ENCODE results near the gene ETV1. TPM values are rescaled to one million over a fixed set of nuclear protein-coding genes. Genes with fewer than 3 reads are reported as not detected.

Gene ETV1
- total and polyA plus RNA-seq, 9 of the 15 experiments (the other 6 are each of a cell fraction or from before 2014, with no cell fraction given) = 7.2 to 27.4 (median 14.0) TPM

GRCh38 chr7:13952921-13953320 is 36.5 kb downstream of the ETV1 start (continued):
- TF ChIP-seq TAF1 (IDR thresholded peaks at IDR 0.05; ENCODE audit: control insufficient read depth, extremely low read depth, insufficient read depth, low read length, severe bottlenecking) = no peak
- no peak for TF ChIP-seq XRCC3 (IDR thresholded peaks at IDR 0.05)
- TF ChIP-seq CCNT2 (IDR thresholded peaks at IDR 0.05; ENCODE audit: borderline replicate concordance, extremely low read depth, insufficient read length, low read depth, low read length) = no peak
- no peak for TF ChIP-seq NFIX (CRISPR knock-in tag; IDR thresholded peaks at IDR 0.05; ENCODE audit: low read depth)
- no peak for TF ChIP-seq NFATC3 (IDR thresholded peaks at IDR 0.05)
- no peak for TF ChIP-seq DMBX1 (CRISPR knock-in tag; IDR thresholded peaks at IDR 0.05; ENCODE audit: borderline replicate concordance)

- CTCF ChIA-PET (ENCODE audit: low intra/inter-chr PET ratio) = no interaction called here
- H3K4me3 ChIP-seq = no peak overlapping the region
These were observed 39.5 kb downstream of the ETV1 start for GRCh38 chr7:13949939-13950338.

More at GRCh38 chr7:13949939-13950338, 39.5 kb downstream of the ETV1 start:
- intact Hi-C loops (cut with micrococcal nuclease) (no loop called here), in situ Hi-C loops (cut with MboI) (no loop called here)
- Histone ChIP-seq H3K4me2 (ENCODE audit: insufficient read depth, low read length) (no peak overlapping the region), H3K36me3 (ENCODE audit: control insufficient read depth, insufficient read depth, low read length) (no peaks in the 10 kb centered on the region), H2AFZ (ENCODE audit: low read depth, low read length) (no peak overlapping the region), H3K27ac (ENCODE audit: extremely low read depth, low read depth, low read length) (no peak overlapping the region), H4K20me1 (replicated peaks; ENCODE audit: control insufficient read depth, insufficient read depth, low read length) (no peaks in the 10 kb centered on the region), H3K4me1 (replicated peaks in 1 of 2; ENCODE audit: control insufficient read depth in 2 of 2, insufficient read depth in 2 of 2, low read length in 2 of 2) (no peaks in the 10 kb centered on the region; a peak in 2 of 5 replicates), H3K9ac (ENCODE audit: insufficient read depth in 1 of 2, low read depth in 2 of 2, low read length in 2 of 2) (no peak overlapping the region), H3K27me3 (ENCODE audit: control insufficient read depth in 2 of 2, insufficient read depth in 2 of 2, low read length in 2 of 2) (no peaks in the 10 kb centered on the region), H3K9me1 (ENCODE audit: control insufficient read depth, insufficient read depth, low read length) (no peaks in the 10 kb centered on the region), H3K9me3 (replicated peaks; ENCODE audit: control insufficient read depth, insufficient read depth, low read depth, low read length) (no peaks in the 10 kb centered on the region), H3K79me2 (ENCODE audit: control insufficient read depth, insufficient read depth, low read length) (no peaks in the 10 kb centered on the region)
- 53% methylated on average over 4 of the region's 4 CpGs for WGBS (ENCODE audit: insufficient coverage, low coverage, missing lambda C conversion rate)
- no peak for FAIRE-seq
- ATAC-seq = no peak
- no TSS peak for BruUV-seq (replicated peaks)
- TF ChIP-seq, protein P1, sequence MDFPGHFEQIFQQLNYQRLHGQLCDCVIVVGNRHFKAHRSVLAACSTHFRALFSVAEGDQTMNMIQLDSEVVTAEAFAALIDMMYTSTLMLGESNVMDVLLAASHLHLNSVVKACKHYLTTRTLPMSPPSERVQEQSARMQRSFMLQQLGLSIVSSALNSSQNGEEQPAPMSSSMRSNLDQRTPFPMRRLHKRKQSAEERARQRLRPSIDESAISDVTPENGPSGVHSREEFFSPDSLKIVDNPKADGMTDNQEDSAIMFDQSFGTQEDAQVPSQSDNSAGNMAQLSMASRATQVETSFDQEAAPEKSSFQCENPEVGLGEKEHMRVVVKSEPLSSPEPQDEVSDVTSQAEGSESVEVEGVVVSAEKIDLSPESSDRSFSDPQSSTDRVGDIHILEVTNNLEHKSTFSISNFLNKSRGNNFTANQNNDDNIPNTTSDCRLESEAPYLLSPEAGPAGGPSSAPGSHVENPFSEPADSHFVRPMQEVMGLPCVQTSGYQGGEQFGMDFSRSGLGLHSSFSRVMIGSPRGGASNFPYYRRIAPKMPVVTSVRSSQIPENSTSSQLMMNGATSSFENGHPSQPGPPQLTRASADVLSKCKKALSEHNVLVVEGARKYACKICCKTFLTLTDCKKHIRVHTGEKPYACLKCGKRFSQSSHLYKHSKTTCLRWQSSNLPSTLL (IDR thresholded peaks at IDR 0.05) = no peak
- no peak for TF ChIP-seq BRCA1 (IDR thresholded peaks at IDR 0.05)
- TF ChIP-seq BRCA1 (CRISPR knock-in tag; IDR thresholded peaks at IDR 0.05) = no peak
- no peak for TF ChIP-seq NFATC3 (IDR thresholded peaks at IDR 0.05)
- no peak for TF ChIP-seq PRDM10 (IDR thresholded peaks at IDR 0.05; ENCODE audit: partially characterized antibody)
- no peak for TF ChIP-seq LCOR (CRISPR knock-in tag; IDR thresholded peaks at IDR 0.05)
- no peak for TF ChIP-seq POU5F1 (IDR thresholded peaks at IDR 0.05; ENCODE audit: borderline replicate concordance, low read depth, low read length, partially characterized antibody)
- no peak for TF ChIP-seq SAFB2 (IDR thresholded peaks at IDR 0.05; ENCODE audit: borderline replicate concordance, low read depth, low read length, severe bottlenecking)
- TF ChIP-seq ELK1 (CRISPR knock-in tag; IDR thresholded peaks at IDR 0.05) = no peak
- no peak for TF ChIP-seq TSC22D4 (tag; IDR thresholded peaks at IDR 0.05)
- TF ChIP-seq ZNF184 (CRISPR knock-in tag; IDR thresholded peaks at IDR 0.05) = no peak
- POLR2A ChIA-PET = no interaction called here
- no peak for DNase-seq (ENCODE audit: extremely low read depth in 1 of 4, low spot score in 3 of 4)
